ENCODE measurements around the gene GPX3.

DNA sequence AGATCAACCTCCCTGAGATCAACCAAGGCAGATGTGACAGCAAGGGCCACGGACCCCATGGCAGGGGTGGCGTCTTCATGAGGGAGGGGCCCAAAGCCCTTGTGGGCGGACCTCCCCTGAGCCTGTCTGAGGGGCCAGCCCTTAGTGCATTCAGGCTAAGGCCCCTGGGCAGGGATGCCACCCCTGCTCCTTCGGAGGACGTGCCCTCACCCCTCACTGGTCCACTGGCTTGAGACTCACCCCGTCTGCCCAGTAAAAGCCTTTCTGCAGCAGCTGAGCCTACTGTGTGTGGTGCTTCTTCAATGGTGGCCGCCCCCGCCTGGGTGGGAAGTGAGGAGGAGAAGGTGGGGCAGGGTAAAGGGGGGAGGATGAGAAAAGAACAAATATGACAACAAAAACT is 8.3 kb downstream of the GPX3 start:
- TF ChIP-seq, protein P1, sequence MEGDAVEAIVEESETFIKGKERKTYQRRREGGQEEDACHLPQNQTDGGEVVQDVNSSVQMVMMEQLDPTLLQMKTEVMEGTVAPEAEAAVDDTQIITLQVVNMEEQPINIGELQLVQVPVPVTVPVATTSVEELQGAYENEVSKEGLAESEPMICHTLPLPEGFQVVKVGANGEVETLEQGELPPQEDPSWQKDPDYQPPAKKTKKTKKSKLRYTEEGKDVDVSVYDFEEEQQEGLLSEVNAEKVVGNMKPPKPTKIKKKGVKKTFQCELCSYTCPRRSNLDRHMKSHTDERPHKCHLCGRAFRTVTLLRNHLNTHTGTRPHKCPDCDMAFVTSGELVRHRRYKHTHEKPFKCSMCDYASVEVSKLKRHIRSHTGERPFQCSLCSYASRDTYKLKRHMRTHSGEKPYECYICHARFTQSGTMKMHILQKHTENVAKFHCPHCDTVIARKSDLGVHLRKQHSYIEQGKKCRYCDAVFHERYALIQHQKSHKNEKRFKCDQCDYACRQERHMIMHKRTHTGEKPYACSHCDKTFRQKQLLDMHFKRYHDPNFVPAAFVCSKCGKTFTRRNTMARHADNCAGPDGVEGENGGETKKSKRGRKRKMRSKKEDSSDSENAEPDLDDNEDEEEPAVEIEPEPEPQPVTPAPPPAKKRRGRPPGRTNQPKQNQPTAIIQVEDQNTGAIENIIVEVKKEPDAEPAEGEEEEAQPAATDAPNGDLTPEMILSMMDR (IDR thresholded peaks at IDR 0.05 in 2 of 3, conservative IDR thresholded peaks at IDR 0.05 in 1 of 3; ENCODE audit: insufficient read depth in 2 of 3, low read depth in 1 of 3, low read length in 3 of 3): no peak
- TF ChIP-seq CHD1 (IDR thresholded peaks at IDR 0.05; ENCODE audit: low read length) (no peak), MYNN (IDR thresholded peaks at IDR 0.05) (no peak), MYNN (CRISPR knock-in tag; IDR thresholded peaks at IDR 0.05) (no peak), ZNF175 (CRISPR knock-in tag; IDR thresholded peaks at IDR 0.05; ENCODE audit: low read depth) (no peak), ZNF12 (CRISPR knock-in tag; IDR thresholded peaks at IDR 0.05) (no peak)

Data from K562 (cell line).